ENCODE data around the gene ODAM.
"Not testable (repeated sequence)": the region's sequence is repeated elsewhere in the genome, so short reads cannot be mapped to it uniquely, and the experiment has no call there.

The ODAM gene

DNA sequence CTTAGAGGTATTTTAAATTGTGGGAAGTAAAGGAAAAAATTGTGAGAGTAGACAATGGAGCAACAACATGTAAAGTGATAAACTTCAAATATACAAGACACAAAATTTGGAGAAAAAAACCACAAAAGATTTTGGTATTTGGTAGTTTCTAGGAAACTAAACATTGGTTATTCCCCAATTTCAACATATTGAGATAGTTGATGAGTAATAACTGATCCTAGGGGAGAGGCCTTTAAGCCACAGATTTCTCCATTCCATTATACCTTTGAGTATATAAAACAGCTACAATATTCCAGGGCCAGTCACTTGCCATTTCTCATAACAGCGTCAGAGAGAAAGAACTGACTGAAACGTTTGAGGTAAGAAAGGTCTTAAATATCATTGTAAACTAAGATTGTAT lies 30.3 kb downstream of the ODAM start, which contains the start of gene FDCSP:
TSS of gene FDCSP (plus strand) at position 301 of the 400 bp plus-strand sequence. CDS start 5,071 bp downstream, outside the sequence.
- no peak for DNase-seq

DNA sequence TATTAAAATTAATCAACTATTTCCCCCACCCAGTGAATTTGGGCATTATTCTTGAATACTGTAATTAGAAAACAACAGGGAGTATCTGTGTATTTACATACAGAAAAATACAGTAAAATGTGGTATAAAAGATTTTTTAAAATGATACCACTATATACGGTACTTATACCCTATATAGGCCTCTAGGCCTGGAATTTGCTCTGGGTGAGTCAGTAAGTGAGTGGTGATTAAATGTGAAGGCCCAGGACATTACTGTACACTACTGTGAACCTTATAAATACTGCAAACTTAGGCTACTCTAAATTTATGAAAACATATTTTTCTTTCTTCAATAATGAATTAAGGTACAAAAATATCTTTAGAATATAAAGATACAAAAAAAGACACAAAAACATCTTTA lies 40.6 kb downstream of the ODAM start:
- no peak for DNase-seq

DNA sequence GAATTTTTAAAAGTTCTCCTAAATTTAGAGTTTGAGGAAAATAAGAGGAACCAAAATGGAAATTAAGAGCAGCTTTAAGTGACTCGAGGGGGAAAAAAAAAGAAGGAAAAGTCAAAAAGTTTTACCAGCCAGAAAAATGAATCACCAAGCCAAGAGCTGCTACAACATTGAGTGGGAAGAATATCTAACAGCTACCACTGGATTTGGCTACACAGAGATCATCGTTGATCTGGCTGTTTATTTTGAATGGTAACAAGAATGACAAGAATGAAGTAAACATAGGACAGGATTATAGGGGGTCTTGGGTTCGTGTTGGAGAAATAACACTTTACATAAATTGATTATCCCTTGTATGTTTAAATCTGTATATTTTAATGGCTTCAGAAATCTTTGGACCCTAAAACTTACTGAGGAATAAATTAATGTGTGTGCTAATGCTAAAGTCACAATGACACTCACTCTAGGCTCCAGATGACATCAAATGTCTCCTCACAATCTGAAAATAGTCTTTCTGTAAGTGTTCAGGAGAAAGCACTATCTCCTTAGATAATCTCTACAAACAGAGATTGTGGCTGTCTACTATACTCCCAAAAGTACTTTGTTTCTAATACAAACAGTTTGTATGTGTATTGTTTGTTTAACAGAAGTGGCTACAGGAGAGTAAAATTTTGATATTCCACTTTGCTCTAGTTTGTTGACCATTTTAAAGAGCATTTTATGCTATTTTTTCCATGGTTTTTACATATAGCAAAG lies 43.8 kb downstream of the ODAM start:
- no peak for DNase-seq

DNA sequence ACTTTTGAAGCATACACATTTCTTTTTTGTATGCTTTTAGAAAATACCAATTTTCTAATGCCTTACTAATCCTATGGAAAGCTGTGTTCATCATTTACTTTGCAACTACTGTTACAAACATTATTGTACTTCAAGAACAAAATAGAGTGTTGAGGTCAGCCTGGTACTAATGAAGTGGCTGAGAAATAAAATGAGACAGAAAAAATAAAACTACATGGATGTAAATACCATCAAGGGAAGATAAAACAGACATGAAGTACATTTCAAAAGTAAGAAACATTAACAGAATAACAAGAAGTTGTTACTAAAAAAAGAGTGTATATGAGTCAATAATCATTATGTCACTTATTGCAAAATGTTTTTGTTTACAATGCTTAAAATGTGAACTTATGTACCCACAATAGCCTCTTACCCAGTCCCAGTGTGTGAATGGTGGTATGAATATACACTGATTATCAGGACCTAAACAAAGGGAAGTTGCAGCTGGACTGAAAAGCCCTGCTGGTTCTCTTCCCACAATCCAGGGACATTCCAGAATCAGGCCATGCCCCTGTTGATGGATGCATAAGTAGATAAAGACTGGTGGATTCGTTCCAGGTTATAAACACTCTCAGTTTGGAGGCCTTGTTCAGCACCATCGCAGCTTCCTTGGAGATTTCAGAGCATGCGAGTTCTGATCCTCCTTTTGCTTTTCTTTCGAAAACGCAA lies 44.5 kb downstream of the ODAM start:
- DNase-seq: no peak

DNA sequence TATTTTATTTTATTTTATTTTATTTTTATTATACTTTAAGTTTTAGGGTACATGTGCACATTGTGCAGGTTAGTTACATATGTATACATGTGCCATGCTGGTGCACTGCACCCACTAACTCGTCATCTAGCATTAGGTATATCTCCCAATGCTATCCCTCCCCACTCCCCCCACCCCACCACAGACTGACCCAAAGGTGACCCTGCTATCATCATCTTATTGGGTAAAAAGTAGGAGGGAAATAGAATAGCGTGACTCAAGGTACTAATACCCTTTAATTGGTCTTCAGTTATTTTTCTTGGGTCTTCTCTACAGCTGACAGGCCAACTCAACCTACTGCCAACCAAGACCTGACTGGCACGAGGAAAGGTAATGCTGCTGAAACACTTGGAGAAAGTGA lies 46.8 kb downstream of the ODAM start, which contains the start of gene CSN3:
TSS of gene CSN3 (plus strand) at position 301 of the 400 bp plus-strand sequence. CDS start 2,223 bp downstream, outside the sequence.
- not testable (repeated sequence) for DNase-seq

DNA sequence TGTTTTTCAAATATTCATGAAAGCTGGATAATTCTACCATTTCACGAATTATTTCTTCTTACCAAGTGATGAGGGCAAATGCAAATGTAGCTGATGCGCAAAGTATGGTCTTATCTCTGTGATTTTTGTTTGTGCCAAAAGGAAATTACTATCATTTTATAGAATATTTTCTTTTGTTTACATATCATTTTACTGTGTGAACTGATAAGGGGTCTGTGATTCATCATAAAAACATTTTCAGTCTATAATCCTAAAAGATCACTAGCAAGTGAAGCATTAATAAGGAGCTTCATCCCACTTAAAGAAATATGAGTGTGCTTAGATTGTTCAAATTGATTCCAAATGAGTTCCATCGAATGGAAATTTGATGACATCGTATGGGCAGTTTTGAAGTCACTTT lies 47.6 kb downstream of the ODAM start:
- DNase-seq: no peak

DNA sequence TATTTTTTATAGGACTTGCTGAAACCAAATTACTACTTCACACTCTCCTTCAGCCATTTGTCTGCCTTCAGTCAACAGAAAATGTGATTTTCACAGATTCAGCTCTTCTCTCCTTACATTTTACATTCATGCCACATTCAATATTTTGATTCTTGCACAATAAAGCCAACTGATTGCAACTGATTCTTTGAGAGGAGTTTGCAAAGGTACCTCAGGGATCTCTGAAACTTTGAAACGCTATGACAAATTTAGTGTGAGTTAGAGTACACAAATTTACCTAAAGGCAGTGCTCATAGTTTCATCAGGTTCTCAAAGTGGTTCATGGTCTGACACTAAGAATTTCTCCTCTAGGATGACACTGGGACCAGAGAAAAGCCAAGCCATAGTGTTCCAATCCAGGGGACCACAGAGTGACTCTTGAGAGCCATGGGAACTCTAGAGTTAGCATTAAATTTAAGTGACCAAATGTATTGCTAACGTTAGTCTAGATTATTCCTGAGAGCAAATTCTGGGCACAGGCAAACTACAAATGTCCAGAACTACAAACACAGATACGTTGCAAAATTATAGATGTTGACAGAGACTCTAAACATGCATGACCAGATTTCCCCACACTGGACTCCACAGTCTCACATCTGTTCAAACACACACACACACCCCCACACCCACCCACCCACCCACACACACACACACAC lies 55.9 kb downstream of the ODAM start:
- no peak for DNase-seq

DNA sequence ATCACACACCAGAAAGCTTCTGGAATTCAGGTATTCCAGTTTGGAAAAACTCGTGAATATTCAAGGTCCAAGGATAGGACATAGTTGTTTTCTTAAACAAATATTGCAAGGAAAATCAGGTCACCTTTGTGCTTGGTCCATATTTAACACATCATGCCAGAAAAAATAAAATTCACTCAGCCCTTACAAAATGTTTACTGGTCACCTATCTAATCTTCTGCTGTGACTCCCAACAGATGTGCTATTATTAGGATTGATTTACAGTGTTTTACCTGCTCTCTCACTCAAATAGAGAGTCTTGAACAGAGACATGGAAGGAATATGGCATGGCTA lies 56.4 kb downstream of the ODAM start:
- DNase-seq: no peak
